Hematopoietic multipotent progenitor cell treated with erythropoietin and hydrocortisone succinate and interleukin-3 and kit ligand, for 6 days (in vitro differentiated cells): ENCODE measurements around the gene NFIX.
"Not testable (repeated sequence)": the region's sequence is repeated elsewhere in the genome, so short reads cannot be mapped to it uniquely, and the experiment has no call there.

ENCODE experiments used
- DNase-seq: peaks from one replicate; pipeline ENCODE4 v3.0.0-alpha.2; 2015

NFIX gene

GRCh38 chr19:12994701-12995595, at the start of gene NFIX:
Gene NFIX (plus strand): TSS chr19:12995475. CDS start chr19:12995838, 363 bp downstream.
- DNase-seq: peak; percentile 73

DNA sequence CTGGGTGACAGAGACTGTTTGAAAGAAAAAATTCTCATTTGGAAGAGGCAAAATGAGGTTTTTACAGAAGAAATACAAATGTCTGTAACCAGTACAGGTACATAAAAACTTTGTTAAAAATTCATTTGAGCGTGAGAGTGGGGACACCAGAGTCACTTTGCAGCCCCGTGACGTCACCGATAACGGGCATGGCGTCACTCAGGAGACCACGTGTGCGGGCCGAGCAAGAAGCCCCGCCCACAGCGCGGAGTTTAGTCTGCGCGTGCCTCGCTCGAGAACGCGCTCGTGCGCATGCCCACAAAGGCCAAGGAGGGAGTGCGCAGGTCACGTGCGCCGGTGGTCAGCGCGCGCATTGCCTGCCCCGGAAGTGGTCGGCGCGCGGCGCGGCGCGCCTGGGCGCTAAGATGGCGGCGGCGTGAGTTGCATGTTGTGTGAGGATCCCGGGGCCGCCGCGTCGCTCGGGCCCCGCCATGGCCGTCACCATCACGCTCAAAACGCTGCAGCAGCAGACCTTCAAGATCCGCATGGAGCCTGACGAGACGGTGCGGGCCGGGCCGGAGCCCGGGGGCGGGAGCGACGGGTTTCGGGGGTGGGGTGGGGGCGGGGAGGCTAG, 49.7 kb upstream of the NFIX start, which contains the start of gene RAD23A:
TSS of gene RAD23A (plus strand) at position 384 of the 613 bp plus-strand sequence. CDS start at position 471, 87 bp downstream.
- DNase-seq: peak; percentile 99

DNA sequence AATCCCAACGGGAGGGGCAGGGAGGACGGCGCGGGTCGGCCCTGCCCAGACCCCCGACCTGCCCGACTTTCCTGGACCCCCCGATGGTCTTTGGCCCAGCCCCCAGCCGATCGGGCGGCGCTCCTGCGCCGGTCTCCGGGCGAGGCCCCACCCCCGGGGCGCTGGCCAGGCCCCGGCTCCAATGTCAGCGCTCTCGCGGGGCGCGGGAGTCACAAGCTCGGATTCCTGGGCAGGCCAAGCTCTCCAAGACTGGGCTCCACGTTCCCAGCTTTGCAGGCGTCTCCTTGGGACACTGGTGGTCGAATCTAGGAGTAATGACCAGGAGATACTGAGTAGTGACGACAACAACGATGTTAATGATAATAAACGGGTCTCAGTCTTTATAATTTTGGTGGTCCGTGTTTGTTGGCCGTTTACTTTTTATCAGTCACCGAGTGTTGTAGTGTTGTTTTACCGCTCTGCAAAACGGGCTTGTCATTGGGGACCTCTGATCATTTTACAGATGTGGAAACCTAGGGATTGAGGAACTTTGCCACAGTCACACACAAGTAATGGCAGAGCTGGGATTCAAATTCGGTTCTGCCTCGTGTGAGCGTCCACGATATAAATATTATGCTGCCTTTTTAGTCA, 49.1 kb upstream of the NFIX start:
- DNase-seq: peak; percentile 81

DNA sequence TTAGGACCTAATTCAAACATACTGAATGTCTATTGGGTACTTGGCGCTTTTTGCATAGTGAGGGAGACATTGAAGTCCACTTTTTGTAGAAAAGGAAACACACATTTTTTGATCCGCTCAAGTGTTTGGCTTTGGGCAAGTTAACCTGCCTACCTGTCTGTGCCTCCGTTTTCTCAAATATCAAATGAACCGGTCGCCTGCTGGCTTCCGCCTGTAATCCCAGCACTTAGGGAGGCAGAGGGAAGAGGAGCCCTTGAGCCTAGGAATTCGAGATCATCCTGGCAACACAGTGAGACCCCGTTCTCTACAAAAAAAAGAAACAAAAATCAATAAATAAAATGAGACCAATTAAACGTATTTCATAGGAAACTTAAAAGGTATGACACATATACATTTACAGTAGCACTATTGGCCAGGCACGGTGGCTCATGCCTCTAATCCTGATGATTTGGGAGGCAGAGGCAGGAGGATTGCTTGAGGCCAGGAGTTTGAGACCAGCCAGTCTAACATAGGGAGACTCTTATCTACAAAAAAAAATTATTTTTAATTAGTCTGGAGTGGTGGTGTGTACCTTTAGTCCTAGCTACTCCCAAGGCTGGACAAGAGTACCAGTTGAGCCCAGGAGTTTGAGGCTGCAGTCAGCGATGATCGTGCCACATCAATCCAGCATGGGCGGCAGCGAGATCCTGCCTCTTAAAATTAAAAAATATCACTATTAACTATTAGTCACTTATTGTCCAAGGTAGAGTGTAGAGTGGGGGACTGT, 48.4 kb upstream of the NFIX start:
- no peak for DNase-seq

GRCh38 chr19:12947702-12948611, 47.3 kb upstream of the NFIX start:
- peak; percentile 99 for DNase-seq

DNA sequence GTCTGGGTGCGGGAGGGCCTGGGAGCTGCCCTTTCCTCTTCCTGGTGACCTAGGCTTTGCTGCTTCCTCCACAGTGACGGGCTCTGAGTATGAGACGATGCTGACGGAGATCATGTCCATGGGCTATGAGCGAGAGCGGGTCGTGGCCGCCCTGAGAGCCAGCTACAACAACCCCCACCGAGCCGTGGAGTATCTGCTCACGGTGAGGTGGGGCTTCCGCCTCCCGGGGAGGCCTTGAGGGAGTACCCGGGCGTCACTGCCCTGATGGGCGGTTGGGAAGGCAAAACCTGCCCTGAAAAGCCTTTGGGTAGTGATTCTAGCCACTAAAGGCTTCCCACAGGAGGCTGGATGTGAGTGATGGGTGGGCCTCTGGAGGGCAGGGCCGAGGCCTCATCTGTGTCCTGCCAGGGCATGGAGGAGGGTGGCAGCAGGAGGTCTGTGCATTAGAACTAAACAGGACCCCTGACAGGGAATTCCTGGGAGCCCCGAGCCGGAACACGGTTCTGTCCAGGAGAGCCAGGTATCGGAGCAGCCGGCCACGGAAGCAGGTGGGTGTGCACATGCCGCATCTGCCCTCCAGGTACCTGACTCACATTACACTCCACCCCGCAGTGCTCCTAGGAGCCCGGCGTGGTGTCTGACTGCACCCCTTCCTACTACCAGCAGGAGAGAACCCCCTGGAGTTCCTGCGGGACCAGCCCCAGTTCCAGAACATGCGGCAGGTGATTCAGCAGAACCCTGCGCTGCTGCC, 46.5 kb upstream of the NFIX start:
- DNase-seq: no peak

DNA sequence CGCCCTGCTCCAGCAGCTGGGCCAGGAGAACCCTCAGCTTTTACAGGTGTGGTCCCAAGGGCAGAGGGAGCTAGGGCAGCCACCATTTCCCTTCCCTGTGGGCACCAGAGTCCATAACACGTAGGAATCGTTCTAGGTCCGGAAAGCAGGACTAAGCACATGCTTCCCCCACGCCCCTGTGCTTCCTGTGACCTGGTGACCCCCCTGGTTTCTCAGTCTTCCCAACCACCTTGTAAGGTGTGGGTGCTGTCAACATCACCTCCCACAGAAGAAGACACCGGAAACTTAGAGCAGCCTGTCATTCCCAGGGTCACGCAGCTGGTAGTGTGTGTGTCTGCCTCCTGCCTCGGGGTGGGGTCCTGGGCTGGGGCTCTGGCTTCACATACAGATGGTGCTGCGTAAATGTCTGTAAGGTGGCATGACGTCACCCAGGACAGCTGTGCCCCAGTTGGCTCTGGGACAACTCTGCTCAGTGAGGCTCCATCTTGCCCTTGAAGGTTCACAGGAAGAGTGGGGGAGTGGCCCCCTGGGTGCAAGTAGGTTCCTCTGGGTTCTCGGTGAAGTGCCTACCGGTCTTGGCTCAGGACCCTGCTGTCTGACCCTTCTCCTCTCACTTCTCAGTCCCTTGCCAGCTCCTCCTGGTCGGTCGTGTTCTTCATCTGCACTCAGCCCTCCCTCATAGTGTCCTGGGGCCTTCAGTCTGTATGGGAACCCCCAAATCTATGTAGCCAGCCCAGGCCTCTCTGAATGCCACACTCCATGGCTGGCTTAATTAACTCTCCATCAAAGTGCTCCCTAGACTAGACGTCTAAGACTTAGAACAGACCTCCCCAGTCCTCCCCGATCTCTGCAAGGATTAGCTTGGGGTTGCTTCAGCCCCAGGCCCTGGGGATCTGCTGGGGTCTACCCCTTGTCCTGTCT, 45.7 kb upstream of the NFIX start:
- no peak for DNase-seq

GRCh38 chr19:12952050-12952449, 43.2 kb upstream of the NFIX start:
- DNase-seq: not testable (repeated sequence)

- DNase-seq: no peak
Measured at GRCh38 chr19:12952488-12953137, 42.7 kb upstream of the NFIX start.

- DNase-seq: no peak
Measured at GRCh38 chr19:12953138-12953798, 42.0 kb upstream of the NFIX start.

- no peak for DNase-seq
Measured at GRCh38 chr19:12953799-12954611, 41.3 kb upstream of the NFIX start.

GRCh38 chr19:12954612-12954962, 40.7 kb upstream of the NFIX start:
- no peak for DNase-seq

- DNase-seq: not testable (repeated sequence)
Measured at GRCh38 chr19:12955575-12955974, 39.7 kb upstream of the NFIX start.

- no peak for DNase-seq
Measured at GRCh38 chr19:12955996-12956395, 39.3 kb upstream of the NFIX start.

- DNase-seq: peak; percentile 92
Measured at GRCh38 chr19:12956446-12957388, 38.6 kb upstream of the NFIX start, which contains the start of gene GADD45GIP1. Gene GADD45GIP1 (minus strand): TSS chr19:12957223. CDS start chr19:12957212, 11 bp downstream.

DNA sequence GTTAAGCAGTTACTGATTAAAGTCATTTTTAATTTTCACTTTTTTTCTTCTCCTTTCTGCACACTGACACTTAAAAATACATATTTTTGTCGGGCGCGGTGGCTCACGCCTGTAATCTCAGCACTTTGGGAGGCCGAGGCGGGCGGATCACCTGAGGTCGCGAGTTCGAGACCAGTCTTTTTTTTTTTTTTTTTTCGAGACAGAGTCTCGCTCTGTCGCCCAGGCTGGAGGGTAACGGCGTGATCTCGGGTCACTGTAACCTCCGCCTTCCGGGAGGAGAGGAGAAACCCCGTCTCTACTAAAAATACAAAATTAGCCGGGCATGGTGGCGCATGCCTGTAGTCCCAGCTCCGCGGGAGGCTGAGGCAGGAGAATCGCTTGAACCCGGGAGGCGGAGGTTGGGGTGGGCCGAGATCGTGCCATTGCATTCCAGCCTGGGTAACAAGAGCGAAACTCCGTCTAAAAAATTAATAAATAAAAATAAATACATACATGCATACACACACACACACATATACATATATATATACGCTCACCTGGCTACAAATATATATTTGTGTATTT, 37.8 kb upstream of the NFIX start:
- DNase-seq: not testable (repeated sequence)
